Sigmoid colon (tissue), 7 donors: ENCODE results near the gene SLIT3. TPM values are rescaled to one million over a fixed set of nuclear protein-coding genes. Genes with fewer than 3 reads are reported as not detected.

ENCODE experiments used
- DNase-seq: peaks from one replicate; pipeline ENCODE4 v3.0.0-alpha.2; 2019
- H3K27ac ChIP-seq, 4 donors: fragments of 200-600 bp; sonication (generic); one replicate each; pipeline ENCODE4 v1.5.1; 2016 to 2019; ENCODE audit warnings: mild to moderate bottlenecking in 1 of 4
- H3K27me3 ChIP-seq, 3 donors: fragments of 200-600 bp; sonication (generic); one replicate each; pipeline ENCODE4 v1.5.1; 2019; ENCODE audit warnings: mild to moderate bottlenecking in 1 of 3
- H3K36me3 ChIP-seq, 4 donors: fragments of 200-600 bp; sonication (generic); one replicate each; pipeline ENCODE4 v1.5.1; 2016 to 2019
- H3K4me1 ChIP-seq, 4 donors: fragments of 200-600 bp; sonication (generic); one replicate each; pipeline ENCODE4 v1.5.1; 2017 to 2019
- H3K4me3 ChIP-seq, 4 donors: fragments of 200-600 bp; sonication (generic); one replicate each; pipeline ENCODE4 v1.5.1; 2017 to 2019; ENCODE audit warnings: mild to moderate bottlenecking in 2 of 4, moderate library complexity in 1 of 4
- H3K9me3 ChIP-seq, 4 donors: fragments of 200-600 bp in 3 of 4; sonication (generic) in 3 of 4; one replicate each; pipeline versions ENCODE4 v1.5.1 to v1.6.1; 2013 to 2019
- CTCF ChIP-seq, 4 experiments: fragments of 450-650 bp in 3 of 4; fragments of 200-600 bp in 1 of 4; IDR thresholded peaks; one replicate each; pipeline ENCODE4 v1.5.1; 2016 to 2019; ENCODE audit warnings: antibody characterized with exemption in 4 of 4, mild to moderate bottlenecking in 3 of 4, moderate library complexity in 2 of 4
- EP300 ChIP-seq, 4 donors: sonication (generic); formaldehyde crosslinking; IDR thresholded peaks; one replicate each; pipeline ENCODE4 v1.6.1; 2017; ENCODE audit warnings: antibody characterized with exemption in 4 of 4
- POLR2A ChIP-seq, 2 donors: fragments of 450-650 bp; IDR thresholded peaks; one replicate each; pipeline ENCODE4 v1.6.1; 2016; ENCODE audit warnings: antibody characterized with exemption in 2 of 2, mild to moderate bottlenecking in 2 of 2, moderate library complexity in 2 of 2
- POLR2AphosphoS5 ChIP-seq, 4 donors: sonication (generic); formaldehyde crosslinking; IDR thresholded peaks; one replicate each; pipeline ENCODE4 v1.6.1; 2017; ENCODE audit warnings: antibody characterized with exemption in 4 of 4
- WGBS, 2 donors: extraction: QIAGEN DNeasy Blood & Tissue Kit; methylation state at CpG; one replicate each; pipeline ENCODE4 v1.1.7; 2013; 5-methylcytosine and 5-hydroxymethylcytosine counted together
- intact Hi-C: fragments of 100-400 bp; cut with DNase I; formaldehyde crosslinking; loops from one replicate; pipeline ENCODE4 v1.15.1; 2023
- polyA plus RNA-seq, 3 donors: library from polyadenylated mRNA; stranded (reverse); fragments of 200-250 nt; gene quantifications; one replicate each; pipeline ENCODE4 v1.2.3, GENCODE V29; 2013
- total RNA-seq, 4 donors: library from RNA; depleted of rRNA; stranded (reverse); fragments of >200 nt; gene quantifications; one replicate each; pipeline ENCODE4 v1.1.0, GENCODE V29; 2016
- donor health status: healthy with polysubstance abuse.
- donor health status: Bipolar disorder and iron deficiency.
- donor health status: healthy.

SLIT3 gene
- total and polyA plus RNA-seq, 7 donors: 0.23 to 46.3 (median 30.0) TPM

GRCh38 chr5:168771678-168772077 is 529.3 kb downstream of the SLIT3 start:
- Histone ChIP-seq H3K4me3 (no peak overlapping the region), H3K36me3 (peaks cover 0 to 58% (median 19%) of the 10 kb centered on the region in 4 donors), H3K9me3 (no peaks in the 10 kb centered on the region), H3K27ac (no peak overlapping the region), H3K27me3 (no peaks in the 10 kb centered on the region), H3K4me1 (no peaks in the 10 kb centered on the region)
- TF ChIP-seq POLR2AphosphoS5 (IDR thresholded peaks at IDR 0.05) (no peak), CTCF (IDR thresholded peaks at IDR 0.05) (no peak), POLR2A (IDR thresholded peaks at IDR 0.05) (no peak), EP300 (IDR thresholded peaks at IDR 0.05) (no peak)
- no peak for DNase-seq
- intact Hi-C loops: no loop called here
- 75 to 86% methylated on average over 6 of the region's 6 CpGs for WGBS, 2 donors

DNA sequence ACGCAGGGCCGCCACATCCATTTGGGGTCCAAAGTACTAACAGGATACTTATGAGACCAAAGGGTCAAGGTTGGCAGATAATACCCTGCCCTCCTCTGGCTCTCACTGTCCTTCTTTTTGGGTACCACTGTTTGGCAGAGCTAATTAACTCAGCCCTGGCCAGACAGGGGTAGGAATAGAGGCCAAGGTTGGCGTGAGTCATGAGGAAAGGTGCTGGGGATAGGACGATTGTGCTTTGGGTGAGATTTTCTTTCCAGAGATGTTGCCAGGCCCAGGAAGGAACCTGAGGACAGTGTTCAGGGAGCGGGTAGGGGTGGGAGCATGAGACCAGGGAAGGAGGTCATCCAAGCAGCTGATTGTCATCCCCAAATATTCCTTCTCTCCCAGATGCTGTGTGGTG is 529.9 kb downstream of the SLIT3 start:
- WGBS, 2 donors: 72 to 85% methylated on average over 5 of the region's 5 CpGs
- H3K36me3 ChIP-seq: peaks cover 0 to 58% (median 19%) of the 10 kb centered on the region in 4 donors
- H3K4me1 ChIP-seq: peaks cover 0 to 2% (median 0%) of the 10 kb centered on the region in 4 donors
- no peak for TF ChIP-seq POLR2A (IDR thresholded peaks at IDR 0.05)
- no peak for TF ChIP-seq CTCF (IDR thresholded peaks at IDR 0.05)
- TF ChIP-seq EP300 (IDR thresholded peaks at IDR 0.05): no peak
- TF ChIP-seq POLR2AphosphoS5 (IDR thresholded peaks at IDR 0.05): no peak
- no peaks in the 10 kb centered on the region for H3K9me3 ChIP-seq
- H3K27me3 ChIP-seq: no peaks in the 10 kb centered on the region
- H3K4me3 ChIP-seq: no peak overlapping the region
- intact Hi-C loops: no loop called here
- H3K27ac ChIP-seq: no peak overlapping the region
- DNase-seq: no peak

DNA sequence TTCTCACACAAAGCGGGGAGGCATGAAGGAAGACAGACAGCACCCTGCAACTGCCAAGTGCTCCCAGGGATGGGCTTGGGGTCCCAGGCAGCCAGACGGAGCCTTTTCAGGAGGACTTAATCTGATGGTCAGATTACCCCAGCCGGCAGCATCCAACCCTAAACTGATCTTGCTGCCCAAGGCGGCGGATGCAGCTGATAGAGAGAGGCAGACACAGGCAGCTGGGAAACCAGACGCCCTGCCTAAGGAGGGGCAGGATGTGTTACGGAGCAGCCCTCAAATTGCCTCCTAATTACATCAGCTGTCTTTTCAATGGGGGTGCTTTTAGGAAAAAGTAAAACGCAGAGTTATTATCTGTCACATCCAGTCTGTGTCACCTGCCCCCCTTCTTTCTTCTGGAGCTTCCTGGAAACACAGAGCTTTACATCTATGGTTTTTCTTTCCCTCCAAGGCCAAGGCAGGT is 530.9 kb downstream of the SLIT3 start:
- Histone ChIP-seq H3K27ac (no peak overlapping the region), H3K4me3 (no peak overlapping the region), H3K36me3 (peaks cover 0 to 58% (median 19%) of the 10 kb centered on the region in 4 donors), H3K27me3 (no peaks in the 10 kb centered on the region), H3K4me1 (peaks cover 0 to 8% (median 0%) of the 10 kb centered on the region in 4 donors), H3K9me3 (no peaks in the 10 kb centered on the region)
- WGBS, 2 donors: 65 to 74% methylated on average over 8 of the region's 8 CpGs
- DNase-seq: no peak
- no peak for TF ChIP-seq POLR2AphosphoS5 (IDR thresholded peaks at IDR 0.05)
- intact Hi-C loops: no loop called here

DNA sequence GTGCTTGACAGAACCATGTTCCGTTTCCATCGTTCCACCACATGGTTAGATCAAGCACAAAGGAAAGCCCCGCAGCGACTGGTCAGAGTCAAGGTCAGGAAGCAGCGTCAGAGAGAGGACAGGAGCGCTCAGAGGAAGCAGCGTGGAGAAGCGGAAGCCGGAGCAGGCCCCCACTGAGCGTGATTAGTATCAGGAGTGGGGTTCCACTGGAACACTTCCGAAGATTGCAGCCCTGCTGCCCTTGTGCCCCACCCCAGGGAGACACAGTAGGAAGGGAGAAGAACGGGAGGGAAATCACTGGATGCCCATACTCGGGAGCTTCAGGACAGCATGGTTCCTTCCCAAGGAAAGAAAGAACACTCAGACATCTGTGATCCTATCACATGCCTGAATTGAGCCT is 532.8 kb downstream of the SLIT3 start:
- DNase-seq: no peak
- H3K27me3 ChIP-seq: no peaks in the 10 kb centered on the region
- peaks cover 0 to 43% (median 10%) of the 10 kb centered on the region in 4 donors for H3K36me3 ChIP-seq
- TF ChIP-seq EP300 (IDR thresholded peaks at IDR 0.05) (no peak), POLR2A (IDR thresholded peaks at IDR 0.05) (no peak), CTCF (IDR thresholded peaks at IDR 0.05) (no peak), POLR2AphosphoS5 (IDR thresholded peaks at IDR 0.05) (no peak)
- no peak overlapping the region for H3K27ac ChIP-seq
- WGBS, 2 donors: 83 to 95% methylated on average over 13 of the region's 13 CpGs
- no peaks in the 10 kb centered on the region for H3K9me3 ChIP-seq
- intact Hi-C loops: no loop called here
- H3K4me3 ChIP-seq: no peak overlapping the region
- H3K4me1 ChIP-seq: peaks cover 0 to 8% (median 0%) of the 10 kb centered on the region in 4 donors

DNA sequence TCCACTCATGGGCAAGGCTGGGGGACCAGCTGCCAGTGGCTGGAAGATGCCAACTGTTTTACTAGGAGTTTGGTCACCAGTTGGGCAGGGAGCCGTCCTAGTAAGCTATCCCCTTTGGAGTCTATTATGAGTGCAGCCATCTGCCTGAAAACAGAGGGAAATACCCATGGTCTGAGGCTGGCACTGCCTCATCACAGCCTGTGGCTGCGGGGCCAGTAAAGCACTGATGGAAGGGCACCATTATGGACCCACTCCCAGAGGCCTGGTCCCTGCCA is 534.6 kb downstream of the SLIT3 start:
- DNase-seq: no peak
- WGBS, 2 donors: 77 to 83% methylated on average over 2 of the region's 2 CpGs
- H3K9me3 ChIP-seq: no peaks in the 10 kb centered on the region
- no peak overlapping the region for H3K27ac ChIP-seq
- no peaks in the 10 kb centered on the region for H3K27me3 ChIP-seq
- no peak for TF ChIP-seq POLR2A (IDR thresholded peaks at IDR 0.05)
- no peak for TF ChIP-seq CTCF (IDR thresholded peaks at IDR 0.05)
- no peak for TF ChIP-seq EP300 (IDR thresholded peaks at IDR 0.05)
- no peak for TF ChIP-seq POLR2AphosphoS5 (IDR thresholded peaks at IDR 0.05)
- intact Hi-C loops: no loop called here
- peaks cover 0 to 8% (median 0%) of the 10 kb centered on the region in 4 donors for H3K4me1 ChIP-seq
- no peak overlapping the region for H3K4me3 ChIP-seq
- peaks cover 0 to 25% (median 3%) of the 10 kb centered on the region in 4 donors for H3K36me3 ChIP-seq
